Measurements from ENCODE around the gene LRRC14B. TPM values are rescaled to one million over a fixed set of nuclear protein-coding genes. Genes with fewer than 3 reads are reported as not detected.

Gene LRRC14B
- total and polyA plus RNA-seq, 10 donors: 0.10 TPM; not detected in 9

GRCh38 chr5:178110-178509, 13.2 kb upstream of the LRRC14B start:
- H3K4me3 ChIP-seq: no peak overlapping the region
- WGBS, 5 donors: 82 to 93% (median 84%) methylated on average over 5 of the region's 5 CpGs
- intact Hi-C loops (cut with DNase I; ENCODE audit: low total_unique reads): no loop called here

GRCh38 chr5:179401-179800, 11.9 kb upstream of the LRRC14B start:
- TF ChIP-seq POLR2A (IDR thresholded peaks at IDR 0.05): no peak
- no peak for TF ChIP-seq POLR2AphosphoS5 (IDR thresholded peaks at IDR 0.05)
- no peak for TF ChIP-seq CTCF (IDR thresholded peaks at IDR 0.05 in 8 of 11, conservative IDR thresholded peaks at IDR 0.05 in 3 of 11)
- Histone ChIP-seq H3K4me3 (no peak overlapping the region), H3K9me3 (no peaks in the 10 kb centered on the region), H3K27ac (no peak overlapping the region), H3K27me3 (replicated peaks in 1 of 7) (peaks cover 0 to 10% (median 0%) of the 10 kb centered on the region in 7 donors), H3K36me3 (no peaks in the 10 kb centered on the region), H3K4me1 (no peaks in the 10 kb centered on the region)
- intact Hi-C loops (cut with DNase I; ENCODE audit: low total_unique reads): no loop called here
- WGBS, 5 donors: 84 to 94% (median 86%) methylated on average over 9 of the region's 9 CpGs
- DNase-seq: no peak

More at GRCh38 chr5:178110-178509, 13.2 kb upstream of the LRRC14B start:
- no peak for TF ChIP-seq POLR2A (IDR thresholded peaks at IDR 0.05)
- no peak for TF ChIP-seq POLR2AphosphoS5 (IDR thresholded peaks at IDR 0.05)
- no peak for TF ChIP-seq CTCF (IDR thresholded peaks at IDR 0.05 in 8 of 11, conservative IDR thresholded peaks at IDR 0.05 in 3 of 11)
- no peak overlapping the region for H3K27ac ChIP-seq
- H3K4me1 ChIP-seq: no peaks in the 10 kb centered on the region
- DNase-seq: no peak
- H3K36me3 ChIP-seq: no peaks in the 10 kb centered on the region
- no peaks in the 10 kb centered on the region for H3K9me3 ChIP-seq
- H3K27me3 ChIP-seq (replicated peaks in 1 of 7): peaks cover 0 to 10% (median 0%) of the 10 kb centered on the region in 7 donors

GRCh38 chr5:180286-180918, 10.9 kb upstream of the LRRC14B start:
- Histone ChIP-seq H3K27me3 (replicated peaks in 1 of 7) (peaks cover 0 to 10% (median 0%) of the 10 kb centered on the region in 7 donors), H3K4me1 (no peaks in the 10 kb centered on the region), H3K9me3 (no peaks in the 10 kb centered on the region), H3K4me3 (no peak overlapping the region), H3K27ac (no peak overlapping the region), H3K36me3 (no peaks in the 10 kb centered on the region)
- intact Hi-C loops (cut with DNase I; ENCODE audit: low total_unique reads): no loop called here
- DNase-seq: no peak
- no peak for TF ChIP-seq POLR2A (IDR thresholded peaks at IDR 0.05)
- TF ChIP-seq CTCF (IDR thresholded peaks at IDR 0.05 in 8 of 11, conservative IDR thresholded peaks at IDR 0.05 in 3 of 11): no peak
- TF ChIP-seq POLR2AphosphoS5 (IDR thresholded peaks at IDR 0.05): no peak
- 68 to 88% (median 73%) methylated on average over 13 of the region's 13 CpGs for WGBS, 5 donors

GRCh38 chr5:181160-181559, 10.1 kb upstream of the LRRC14B start:
- intact Hi-C loops (cut with DNase I; ENCODE audit: low total_unique reads): no loop called here
- Histone ChIP-seq H3K4me3 (no peak overlapping the region), H3K36me3 (no peaks in the 10 kb centered on the region), H3K27ac (no peak overlapping the region), H3K27me3 (replicated peaks in 1 of 7) (peaks cover 0 to 10% (median 0%) of the 10 kb centered on the region in 7 donors), H3K9me3 (no peaks in the 10 kb centered on the region), H3K4me1 (no peaks in the 10 kb centered on the region)
- DNase-seq: no peak
- 79 to 88% (median 84%) methylated on average over 9 of the region's 9 CpGs for WGBS, 5 donors
- no peak for TF ChIP-seq POLR2AphosphoS5 (IDR thresholded peaks at IDR 0.05)
- no peak for TF ChIP-seq CTCF (IDR thresholded peaks at IDR 0.05 in 8 of 11, conservative IDR thresholded peaks at IDR 0.05 in 3 of 11)
- TF ChIP-seq POLR2A (IDR thresholded peaks at IDR 0.05): no peak

Measured in spleen (tissue), 11 donors.